Fibroblast of the aortic adventitia (primary cell): ENCODE data around the gene CCDC68. TPM values are rescaled to one million over a fixed set of nuclear protein-coding genes. Genes with fewer than 3 reads are reported as not detected.

Experiments
- DNase-seq: peaks from one replicate; pipeline ENCODE4 v3.0.0-alpha.2; 2010; ENCODE audit warnings: low read depth
- H3K4me3 ChIP-seq: 2 replicates; pipeline ENCODE4 v1.5.1; 2011; ENCODE audit warnings: low read depth, mild to moderate bottlenecking, control low read depth, low read length, moderate library complexity
- total RNA-seq: library from RNA; depleted of rRNA; stranded (reverse); fragments of >200 nt; gene quantifications from 2 replicates; pipeline ENCODE4 v1.2.3, GENCODE V29; 2012; ENCODE audit warnings: low replicate concordance
- TF ChIP-seq, protein P1 (sequence below): IDR thresholded peaks from 2 replicates; pipeline ENCODE4 v1.5.1; 2011; ENCODE audit warnings: mild to moderate bottlenecking, low read length, control low read depth, inconsistent platforms; ENCODE audit not compliant: insufficient read depth

The CCDC68 gene
- total RNA-seq, 1 donor = 7.4 TPM

DNA sequence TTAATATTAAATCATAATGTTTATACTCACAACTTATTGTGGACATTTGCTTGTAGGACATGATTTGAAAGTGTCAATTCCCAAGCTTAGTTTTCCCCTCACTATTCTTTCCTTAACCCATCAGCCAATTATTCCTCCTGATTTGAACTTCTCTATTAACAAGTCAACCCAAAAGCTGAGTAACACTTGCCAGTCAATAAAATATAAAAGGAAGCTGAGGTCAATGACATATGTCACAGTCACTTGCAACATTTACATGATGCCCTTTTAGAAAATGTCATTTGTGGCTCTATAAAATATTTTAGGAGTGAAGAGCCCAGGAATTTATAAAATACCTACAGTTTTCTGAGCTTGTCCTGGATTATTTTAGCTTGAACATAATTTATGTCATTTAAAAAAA is 7.2 kb downstream of the CCDC68 start:
- H3K4me3 ChIP-seq = no peak overlapping the region
- TF ChIP-seq, protein P1, sequence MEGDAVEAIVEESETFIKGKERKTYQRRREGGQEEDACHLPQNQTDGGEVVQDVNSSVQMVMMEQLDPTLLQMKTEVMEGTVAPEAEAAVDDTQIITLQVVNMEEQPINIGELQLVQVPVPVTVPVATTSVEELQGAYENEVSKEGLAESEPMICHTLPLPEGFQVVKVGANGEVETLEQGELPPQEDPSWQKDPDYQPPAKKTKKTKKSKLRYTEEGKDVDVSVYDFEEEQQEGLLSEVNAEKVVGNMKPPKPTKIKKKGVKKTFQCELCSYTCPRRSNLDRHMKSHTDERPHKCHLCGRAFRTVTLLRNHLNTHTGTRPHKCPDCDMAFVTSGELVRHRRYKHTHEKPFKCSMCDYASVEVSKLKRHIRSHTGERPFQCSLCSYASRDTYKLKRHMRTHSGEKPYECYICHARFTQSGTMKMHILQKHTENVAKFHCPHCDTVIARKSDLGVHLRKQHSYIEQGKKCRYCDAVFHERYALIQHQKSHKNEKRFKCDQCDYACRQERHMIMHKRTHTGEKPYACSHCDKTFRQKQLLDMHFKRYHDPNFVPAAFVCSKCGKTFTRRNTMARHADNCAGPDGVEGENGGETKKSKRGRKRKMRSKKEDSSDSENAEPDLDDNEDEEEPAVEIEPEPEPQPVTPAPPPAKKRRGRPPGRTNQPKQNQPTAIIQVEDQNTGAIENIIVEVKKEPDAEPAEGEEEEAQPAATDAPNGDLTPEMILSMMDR = no peak
- DNase-seq = no peak

DNA sequence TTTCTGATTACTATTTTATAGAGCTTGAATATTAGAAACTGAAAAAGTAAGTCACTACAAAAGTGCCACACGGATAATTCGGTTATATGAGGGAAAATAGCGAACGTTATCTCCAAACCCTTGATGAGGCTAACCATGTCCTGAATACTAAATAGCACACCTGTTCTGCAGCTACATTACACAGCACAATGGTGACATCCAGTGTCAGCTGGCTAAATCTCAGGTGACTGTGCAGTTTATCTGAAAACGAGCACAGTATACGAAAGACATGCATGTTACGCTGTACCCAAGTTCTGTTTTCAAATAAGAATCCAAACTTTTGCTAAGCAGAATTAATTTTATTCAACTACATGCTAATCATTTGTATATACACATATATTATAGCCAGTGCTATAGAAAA is 9.0 kb downstream of the CCDC68 start:
- no peak for DNase-seq

DNA sequence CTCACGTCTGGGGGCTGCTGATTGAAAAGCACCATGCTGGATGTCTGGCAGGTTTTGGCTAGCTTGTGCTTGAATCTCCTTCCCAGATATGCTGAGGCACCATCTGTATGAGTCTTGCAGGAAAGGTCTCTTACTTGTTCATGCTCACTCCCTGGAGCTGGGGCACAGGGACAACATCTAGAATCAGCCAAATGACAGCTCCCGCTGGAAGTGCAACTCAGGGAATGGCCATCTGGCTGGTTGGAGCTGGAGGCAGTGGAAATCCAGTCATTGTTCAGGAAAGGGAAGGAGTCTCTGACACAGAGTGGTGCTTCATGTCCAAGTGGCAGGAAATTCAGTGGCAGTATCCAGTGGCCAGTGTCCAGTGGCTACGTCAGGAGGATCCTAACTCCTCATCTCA is 9.7 kb downstream of the CCDC68 start:
- H3K4me3 ChIP-seq = no peak overlapping the region
- no peak for DNase-seq
- TF ChIP-seq, protein P1 = no peak

More for the DNA sequence above, 9.0 kb downstream of the CCDC68 start:
- H3K4me3 ChIP-seq = no peak overlapping the region
- TF ChIP-seq, protein P1 = no peak

DNA sequence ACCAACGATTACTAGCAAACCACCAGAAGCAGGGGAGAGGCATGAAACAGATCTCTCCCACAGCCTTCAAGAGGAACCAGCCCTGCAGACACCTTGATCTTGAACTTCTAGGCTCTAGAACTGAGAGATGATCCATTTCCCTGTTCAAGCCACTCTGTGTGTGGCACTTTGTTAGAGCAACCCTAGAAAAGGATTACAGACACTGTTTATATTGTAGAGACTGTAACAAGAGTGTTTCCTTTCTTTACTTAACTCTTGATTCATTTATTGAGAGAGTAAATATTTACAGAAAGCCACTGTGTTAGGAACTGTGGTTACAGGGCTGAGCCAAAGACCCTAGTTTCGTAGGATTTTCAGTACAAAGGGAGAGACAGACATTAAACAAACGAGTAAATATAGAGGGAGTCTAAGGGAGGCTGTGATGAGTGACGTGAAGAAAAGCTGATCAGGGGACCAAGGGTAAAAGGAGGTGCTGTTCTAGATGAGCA is 10.9 kb downstream of the CCDC68 start:
- H3K4me3 ChIP-seq = no peak overlapping the region
- TF ChIP-seq, protein P1 = no peak
- DNase-seq = no peak

DNA sequence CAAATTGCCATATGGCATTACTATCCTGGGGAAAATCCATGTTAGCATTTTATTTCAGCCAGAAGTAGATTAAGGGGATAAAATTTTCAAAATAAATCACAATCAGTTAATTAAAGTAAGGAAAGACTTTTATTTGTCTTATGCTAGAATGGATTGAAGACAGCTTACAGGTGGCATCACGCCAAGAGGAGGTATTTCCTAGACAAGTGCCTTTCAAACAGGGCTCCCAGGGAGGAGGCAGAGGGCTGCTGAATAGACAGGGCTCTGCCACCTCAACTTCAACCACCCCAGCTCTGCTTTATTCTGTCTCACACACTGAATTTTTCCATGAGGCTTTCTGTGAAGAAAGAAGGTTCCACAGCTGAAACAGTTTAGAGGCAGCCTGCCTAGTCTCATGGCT is 12.2 kb downstream of the CCDC68 start:
- peak; percentile 22 for DNase-seq
- no peak overlapping the region for H3K4me3 ChIP-seq
- TF ChIP-seq, protein P1 = no peak

DNA sequence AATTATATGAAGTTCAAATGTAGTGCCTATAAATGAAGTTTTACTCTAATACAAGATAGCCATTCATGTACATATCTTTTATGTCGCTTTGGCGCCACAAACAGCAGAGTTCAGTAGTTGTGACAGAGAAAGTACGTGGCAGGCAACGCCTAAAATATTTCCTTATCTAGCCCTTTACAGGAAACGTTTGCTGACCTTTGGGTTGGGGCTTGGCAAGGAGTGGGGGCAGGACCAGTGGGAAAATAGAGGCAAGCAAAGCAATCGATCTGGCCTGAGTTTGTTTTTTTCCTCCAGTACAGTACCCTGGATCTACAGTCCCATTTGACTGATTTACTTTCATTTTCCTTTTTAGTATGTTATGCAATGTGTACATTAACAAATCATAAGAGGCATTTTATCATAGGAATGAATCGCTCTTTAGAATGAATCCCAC is 13.1 kb downstream of the CCDC68 start:
- peak; percentile 63 for DNase-seq
- peak overlapping the region; percentile 58 for H3K4me3 ChIP-seq
- TF ChIP-seq, protein P1 = no peak

DNA sequence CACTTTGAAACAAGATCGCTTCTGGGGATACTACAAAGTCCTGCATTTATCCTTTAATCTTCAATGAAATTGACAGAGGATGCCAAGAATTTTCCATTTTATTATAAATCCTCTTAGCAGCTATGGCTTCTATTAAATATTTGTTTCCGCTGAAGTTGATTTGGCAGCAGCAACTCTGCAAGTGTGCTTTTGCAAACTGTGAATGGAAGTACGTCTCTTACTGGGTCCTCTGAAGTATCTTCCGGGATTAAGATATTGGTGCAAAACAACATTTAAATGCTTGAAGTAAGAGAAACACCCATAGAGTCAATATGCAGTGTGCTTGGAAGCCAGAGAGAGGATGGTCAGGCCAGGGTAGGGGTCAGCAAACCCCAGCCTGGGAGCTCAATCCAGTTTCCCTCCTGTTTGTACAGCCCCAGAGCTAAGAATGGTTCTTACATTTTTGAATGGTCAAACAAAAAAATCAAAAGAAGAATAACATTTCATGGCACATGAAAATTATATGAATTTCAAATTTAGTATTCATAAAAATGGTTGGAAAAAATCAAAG is 13.6 kb downstream of the CCDC68 start:
- no peak overlapping the region for H3K4me3 ChIP-seq
- no peak for DNase-seq
- TF ChIP-seq, protein P1 = no peak
